ENCODE measurements around the gene CAPNS2. TPM values are rescaled to one million over a fixed set of nuclear protein-coding genes. Genes with fewer than 3 reads are reported as not detected.

Gene CAPNS2
- total and polyA plus RNA-seq, 2 of the 13 experiments (the other 11 are each of a cell fraction or from before 2014, with no cell fraction given), result 0.29 TPM; not detected in 1

- TF ChIP-seq PRDM4 (CRISPR knock-in tag; IDR thresholded peaks at IDR 0.05; ENCODE audit: borderline replicate concordance), result no peak
- no peak for TF ChIP-seq SOX6 (IDR thresholded peaks at IDR 0.05)
- no peak for TF ChIP-seq SOX6 (CRISPR knock-in tag; IDR thresholded peaks at IDR 0.05)
- no peak for TF ChIP-seq FOXC1 (CRISPR knock-in tag; IDR thresholded peaks at IDR 0.05; ENCODE audit: borderline replicate concordance)
- TF ChIP-seq MTERF4 (CRISPR knock-in tag; IDR thresholded peaks at IDR 0.05), result no peak
- TF ChIP-seq RARG (CRISPR knock-in tag; IDR thresholded peaks at IDR 0.05; ENCODE audit: low read depth), result no peak
- no peak for TF ChIP-seq ZNF317 (CRISPR knock-in tag; IDR thresholded peaks at IDR 0.05)
- TF ChIP-seq CREBL2 (CRISPR knock-in tag; IDR thresholded peaks at IDR 0.05; ENCODE audit: borderline replicate concordance), result no peak
- TF ChIP-seq CHD4 (IDR thresholded peaks at IDR 0.05; ENCODE audit: borderline replicate concordance, low read length), result no peak
These were observed 27.0 kb upstream of the CAPNS2 start (continued) for GRCh38 chr16:55539488-55539887.

- no peaks in the 10 kb centered on the region for H3K9me3 ChIP-seq (ENCODE audit: low read length)
- no peak overlapping the region for H3K4me2 ChIP-seq (ENCODE audit: low read depth, low read length)
- intact Hi-C loops (cut with micrococcal nuclease; ENCODE audit: unreplicated experiment) (loop anchor here (5.0 kb wide), 1 partner anchor 97 kb away; no protein-coding TSS in a partner anchor), in situ Hi-C loops (cut with HindIII; ENCODE audit: extremely low pct_ligation_motif_present, low pct_unique_long_range_greater_than_20kb) (loop anchor here (5.0 kb wide), 2 partner anchors 48 to 73 kb away; no protein-coding TSS in a partner anchor)
- no peak for FAIRE-seq
- H3K27ac ChIP-seq (ENCODE audit: extremely low read length, insufficient read depth, low read length), result no peak overlapping the region
- no peak for DNase-seq (ENCODE audit: low spot score)
- no peaks in the 10 kb centered on the region for H4K20me1 ChIP-seq (ENCODE audit: insufficient read depth, low read length)
- no peak for ATAC-seq
- CTCF ChIA-PET (ENCODE audit: low intra/inter-chr PET ratio, low total read pairs), result interaction anchor here (8.1 kb wide), 1 partner anchor 75 kb away, joined by 130 read pairs; no protein-coding TSS in a partner anchor
- no peak overlapping the region for H2AFZ ChIP-seq (ENCODE audit: low read length)
- POLR2A ChIA-PET, result no interaction called here
- H3K4me3 ChIP-seq (replicated peaks in 1 of 3; ENCODE audit: insufficient read depth in 1 of 3, low read depth in 2 of 3, low read length in 3 of 3), result no peak overlapping the region
- no peak overlapping the region for H3K9ac ChIP-seq (ENCODE audit: insufficient read depth, low read depth, low read length)
- H3K36me3 ChIP-seq (replicated peaks in 1 of 2; ENCODE audit: control insufficient read depth in 1 of 2, insufficient read depth in 2 of 2, low read length in 2 of 2), result no peaks in the 10 kb centered on the region; a peak in 1 of 5 replicates
- BruUV-seq (replicated peaks), result no TSS peak
- H3K4me1 ChIP-seq (ENCODE audit: insufficient read depth, low read length), result no peaks in the 10 kb centered on the region
- no peaks in the 10 kb centered on the region for H3K27me3 ChIP-seq (ENCODE audit: control insufficient read depth in 1 of 2, insufficient read depth in 2 of 2, low read length in 2 of 2)
- 88% methylated on average over 1 of the region's 1 CpG for WGBS (ENCODE audit: low lambda C conversion rate)
- no peaks in the 10 kb centered on the region for H3K79me2 ChIP-seq (ENCODE audit: insufficient read depth, low read length)
- no peak for TF ChIP-seq ZNF549 (CRISPR knock-in tag; IDR thresholded peaks at IDR 0.05)
- no peak for TF ChIP-seq SMARCE1 (IDR thresholded peaks at IDR 0.05; ENCODE audit: borderline replicate concordance)
- TF ChIP-seq MTERF4 (CRISPR knock-in tag; IDR thresholded peaks at IDR 0.05), result no peak
- TF ChIP-seq KDM1A (CRISPR knock-in tag; IDR thresholded peaks at IDR 0.05), result no peak
- TF ChIP-seq THAP8 (CRISPR knock-in tag; IDR thresholded peaks at IDR 0.05; ENCODE audit: borderline replicate concordance), result no peak
- TF ChIP-seq ZFP62 (CRISPR knock-in tag; IDR thresholded peaks at IDR 0.05), result no peak
- no peak for TF ChIP-seq POGK (CRISPR knock-in tag; conservative IDR thresholded peaks at IDR 0.05)
- TF ChIP-seq ZNF552 (CRISPR knock-in tag; IDR thresholded peaks at IDR 0.05; ENCODE audit: borderline replicate concordance), result no peak
- no peak for TF ChIP-seq ZNF292 (CRISPR knock-in tag; IDR thresholded peaks at IDR 0.05; ENCODE audit: borderline replicate concordance, low read depth)
These were observed 26.3 kb upstream of the CAPNS2 start for GRCh38 chr16:55540221-55540620.
